OCI-LY1 (cell line): ENCODE results near the gene SLC41A1.

ENCODE experiments used
- H2AFZ ChIP-seq: fragments of 200-600 bp; sonication (generic), shearing (Covaris generic); 2 replicates; pipeline ENCODE4 v1.6.0; 2014; ENCODE audit warnings: antibody characterized with exemption, mild to moderate bottlenecking, low read length
- H3F3A ChIP-seq: fragments of 200-600 bp; sonication (generic), shearing (Covaris generic); 2 replicates; pipeline ENCODE4 v1.6.0; 2014; ENCODE audit warnings: mild to moderate bottlenecking, antibody characterized with exemption, low read length, moderate library complexity; ENCODE audit not compliant: insufficient read depth
- H3K27ac ChIP-seq: fragments of 200-600 bp; sonication (generic); 2 replicates; pipeline ENCODE4 v1.5.1; 2014; ENCODE audit warnings: low read length, mixed run types, mild to moderate bottlenecking, low read depth; ENCODE audit not compliant: poor library complexity, severe bottlenecking
- H3K27me3 ChIP-seq: fragments of 200-600 bp; sonication (generic); 2 replicates; pipeline ENCODE4 v1.6.0; 2014; ENCODE audit warnings: antibody characterized with exemption, mild to moderate bottlenecking, low read length, moderate library complexity; ENCODE audit not compliant: insufficient read depth
- H3K36me3 ChIP-seq: fragments of 200-600 bp; sonication (generic); 2 replicates; pipeline ENCODE4 v1.6.1; 2014; ENCODE audit warnings: mild to moderate bottlenecking, antibody characterized with exemption, low read length, moderate library complexity, mixed read lengths; ENCODE audit not compliant: insufficient read depth
- H3K4me1 ChIP-seq: fragments of 200-600 bp; sonication (generic); 2 replicates; pipeline ENCODE4 v1.5.1; 2014; ENCODE audit warnings: mild to moderate bottlenecking, low read length, moderate library complexity; ENCODE audit not compliant: insufficient read depth, severe bottlenecking
- H3K4me2 ChIP-seq: fragments of 200-600 bp; sonication (generic), shearing (Covaris generic); 2 replicates; pipeline ENCODE4 v1.6.1; 2014; ENCODE audit warnings: low read length
- H3K4me3 ChIP-seq: fragments of 200-600 bp; sonication (generic); 2 replicates; pipeline ENCODE4 v1.5.1; 2014; ENCODE audit warnings: low read length, low read depth, mild to moderate bottlenecking, mixed read lengths; ENCODE audit not compliant: poor library complexity, severe bottlenecking
- H3K79me2 ChIP-seq: fragments of 200-600 bp; shearing (Covaris generic); 2 replicates; pipeline ENCODE4 v1.6.1; 2016; ENCODE audit warnings: mixed run types, low read length, mixed read lengths; ENCODE audit not compliant: insufficient read depth
- H3K9ac ChIP-seq: fragments of 200-600 bp; sonication (generic), shearing (Covaris generic); 2 replicates; pipeline ENCODE4 v1.6.1; 2014; ENCODE audit warnings: mild to moderate bottlenecking, low read length, mixed read lengths
- H3K9me2 ChIP-seq: fragments of 200-600 bp; sonication (generic), shearing (Covaris generic); 2 replicates; pipeline ENCODE4 v1.6.1; 2014; ENCODE audit warnings: low read depth, mild to moderate bottlenecking, low read length, mixed read lengths
- H3K9me3 ChIP-seq: fragments of 200-600 bp; shearing (Covaris generic); 2 replicates; pipeline ENCODE4 v1.6.1; 2014; ENCODE audit warnings: low read length, mixed read lengths
- H4K20me1 ChIP-seq: fragments of 200-600 bp; sonication (generic), shearing (Covaris generic); 2 replicates; pipeline ENCODE4 v1.6.0; 2016; ENCODE audit warnings: mild to moderate bottlenecking, low read length; ENCODE audit not compliant: insufficient read depth
- CTCF ChIP-seq: fragments of 200-600 bp; sonication (generic), shearing (Covaris generic); IDR thresholded peaks from 2 replicates; pipeline ENCODE4 v1.5.1; 2017; ENCODE audit warnings: mild to moderate bottlenecking, antibody characterized with exemption, low read length, moderate library complexity, mixed read lengths
- EZH2 ChIP-seq: fragments of 200-600 bp; sonication (generic), shearing (Covaris generic); IDR thresholded peaks from 2 replicates; pipeline ENCODE4 v1.8.0; 2017; ENCODE audit warnings: borderline replicate concordance, mixed run types, mild to moderate bottlenecking, antibody characterized with exemption, low read length, moderate library complexity, mixed read lengths

SLC41A1 gene

GRCh38 chr1:205849619-205850355 lies 36.8 kb upstream of the SLC41A1 start, which contains the start of gene PM20D1:
Gene PM20D1, minus strand, starts transcription at chr1:205850132. Its CDS starts 60 bp downstream, at chr1:205850072.
- Histone ChIP-seq H3K4me1 (peaks cover 8% of the 10 kb centered on the region), H4K20me1 (no peaks in the 10 kb centered on the region), H3K9me2 (no peaks in the 10 kb centered on the region), H3K4me3 (peak within 1 kb of the TSS; percentile 45), H3K27ac (no peak within 1 kb of the TSS), H3K9me3 (no peaks in the 10 kb centered on the region), H3K79me2 (no peaks in the 10 kb centered on the region), H3F3A (no peaks in the 10 kb centered on the region), H3K36me3 (no peaks in the 10 kb centered on the region), H2AFZ (no peak within 1 kb of the TSS), H3K9ac (no peak within 1 kb of the TSS), H3K4me2 (peak within 1 kb of the TSS; percentile 26; the same call in 1 of the 2 replicates), H3K27me3 (no peaks in the 10 kb centered on the region)
- no peak for TF ChIP-seq EZH2
- TF ChIP-seq CTCF, result no peak

GRCh38 chr1:205843036-205843859 lies 30.2 kb upstream of the SLC41A1 start:
- Histone ChIP-seq H3K27ac (no peak overlapping the region), H3K27me3 (no peaks in the 10 kb centered on the region), H3K9me2 (no peaks in the 10 kb centered on the region), H3K36me3 (no peaks in the 10 kb centered on the region), H3K9me3 (no peaks in the 10 kb centered on the region), H4K20me1 (no peaks in the 10 kb centered on the region), H3F3A (no peaks in the 10 kb centered on the region), H2AFZ (no peak overlapping the region), H3K4me2 (no peak overlapping the region), H3K4me1 (no peaks in the 10 kb centered on the region), H3K79me2 (no peaks in the 10 kb centered on the region), H3K9ac (no peak overlapping the region), H3K4me3 (no peak overlapping the region)
- no peak for TF ChIP-seq CTCF
- TF ChIP-seq EZH2, result no peak

GRCh38 chr1:205842229-205842628 lies 29.2 kb upstream of the SLC41A1 start:
- H3K27ac ChIP-seq, result no peak overlapping the region
- H3K9ac ChIP-seq, result no peak overlapping the region
- TF ChIP-seq CTCF (no peak), EZH2 (no peak)

More at GRCh38 chr1:205842229-205842628, 29.2 kb upstream of the SLC41A1 start:
- H3K9me2 ChIP-seq, result no peaks in the 10 kb centered on the region
- no peaks in the 10 kb centered on the region for H3K79me2 ChIP-seq
- no peaks in the 10 kb centered on the region for H4K20me1 ChIP-seq
- H2AFZ ChIP-seq, result no peak overlapping the region
- H3K4me2 ChIP-seq, result no peak overlapping the region
- no peaks in the 10 kb centered on the region for H3F3A ChIP-seq
- H3K4me1 ChIP-seq, result no peaks in the 10 kb centered on the region
- no peak overlapping the region for H3K4me3 ChIP-seq
- H3K27me3 ChIP-seq, result no peaks in the 10 kb centered on the region
- H3K9me3 ChIP-seq, result no peaks in the 10 kb centered on the region
- H3K36me3 ChIP-seq, result no peaks in the 10 kb centered on the region
